Urinary bladder (tissue), 4 donors: ENCODE measurements around the gene FAM53B. TPM values are rescaled to one million over a fixed set of nuclear protein-coding genes. Genes with fewer than 3 reads are reported as not detected.

Source experiments
- DNase-seq: peaks from one replicate; pipeline ENCODE4 v3.0.0-alpha.2; 2015; ENCODE audit errors: extremely low spot score
- H3K27ac ChIP-seq: one replicate; pipeline ENCODE4 v1.5.1; 2013; ENCODE audit warnings: low read depth, mild to moderate bottlenecking, moderate library complexity
- H3K36me3 ChIP-seq: one replicate; pipeline ENCODE4 v1.6.1; 2013; ENCODE audit warnings: mild to moderate bottlenecking, moderate library complexity; ENCODE audit not compliant: insufficient read depth
- H3K4me1 ChIP-seq: one replicate; pipeline ENCODE4 v1.6.1; 2013; ENCODE audit warnings: mild to moderate bottlenecking, moderate library complexity; ENCODE audit not compliant: insufficient read depth
- H3K4me3 ChIP-seq: one replicate; pipeline ENCODE4 v1.5.1; 2013; ENCODE audit warnings: low read depth, low read length
- whole genome bisulfite sequencing: extraction: QIAGEN DNeasy Blood & Tissue Kit; methylation state at CpG from one replicate; pipeline ENCODE4 v1.1.7; 2013; 5-methylcytosine and 5-hydroxymethylcytosine counted together
- polyA plus RNA-seq: library from polyadenylated mRNA; stranded (reverse); fragments of 200-250 nt; gene quantifications from one replicate; pipeline ENCODE4 v1.2.3, GENCODE V29; 2013
- total RNA-seq: library from RNA; depleted of rRNA; stranded (reverse); fragments of >200 nt; gene quantifications from one replicate; pipeline ENCODE4 v1.2.3, GENCODE V29; 2014
- donor health status: healthy with polysubstance abuse.
- donor health status: healthy.

The FAM53B gene
- total and polyA plus RNA-seq, 2 donors = 15.9 to 19.8 TPM

GRCh38 chr10:124599588-124600050 is 144.6 kb downstream of the FAM53B start:
- Histone ChIP-seq H3K36me3 (no peaks in the 10 kb centered on the region), H3K4me3 (no peak overlapping the region), H3K4me1 (no peaks in the 10 kb centered on the region), H3K27ac (no peak overlapping the region)
- WGBS = 94% methylated on average over 7 of the region's 7 CpGs
- DNase-seq = no peak

GRCh38 chr10:124598773-124599587 is 145.2 kb downstream of the FAM53B start:
- no peak overlapping the region for H3K27ac ChIP-seq
- H3K36me3 ChIP-seq = no peaks in the 10 kb centered on the region
- WGBS = 97% methylated on average over 13 of the region's 13 CpGs
- no peaks in the 10 kb centered on the region for H3K4me1 ChIP-seq
- DNase-seq = no peak
- no peak overlapping the region for H3K4me3 ChIP-seq

GRCh38 chr10:124598196-124598595 is 146.0 kb downstream of the FAM53B start:
- WGBS = 94% methylated on average over 6 of the region's 6 CpGs
- no peaks in the 10 kb centered on the region for H3K36me3 ChIP-seq

GRCh38 chr10:124597846-124598165 is 146.4 kb downstream of the FAM53B start:
- DNase-seq = no peak
- Histone ChIP-seq H3K27ac (no peak overlapping the region), H3K4me3 (no peak overlapping the region), H3K36me3 (no peaks in the 10 kb centered on the region), H3K4me1 (no peaks in the 10 kb centered on the region)
- WGBS = 78% methylated on average over 10 of the region's 10 CpGs

More at GRCh38 chr10:124598196-124598595, 146.0 kb downstream of the FAM53B start:
- no peak for DNase-seq
- Histone ChIP-seq H3K4me1 (no peaks in the 10 kb centered on the region), H3K4me3 (no peak overlapping the region), H3K27ac (no peak overlapping the region)

- Histone ChIP-seq H3K27ac (no peak overlapping the region), H3K36me3 (no peaks in the 10 kb centered on the region), H3K4me1 (no peaks in the 10 kb centered on the region), H3K4me3 (no peak overlapping the region)
- DNase-seq = no peak
- 78% methylated on average over 21 of the region's 21 CpGs for WGBS
Measured at GRCh38 chr10:124596962-124597845, 147.0 kb downstream of the FAM53B start.

- DNase-seq = no peak
- no peak overlapping the region for H3K27ac ChIP-seq
- no peaks in the 10 kb centered on the region for H3K36me3 ChIP-seq
- no peaks in the 10 kb centered on the region for H3K4me1 ChIP-seq
- 91% methylated on average over 18 of the region's 18 CpGs for WGBS
- H3K4me3 ChIP-seq = no peak overlapping the region
Measured at GRCh38 chr10:124596116-124596785, 147.9 kb downstream of the FAM53B start.

GRCh38 chr10:124595143-124595883 is 148.9 kb downstream of the FAM53B start:
- Histone ChIP-seq H3K4me3 (no peak overlapping the region), H3K36me3 (no peaks in the 10 kb centered on the region), H3K27ac (no peak overlapping the region), H3K4me1 (no peaks in the 10 kb centered on the region)
- no peak for DNase-seq
- WGBS = 95% methylated on average over 9 of the region's 9 CpGs

GRCh38 chr10:124594240-124594639 is 149.9 kb downstream of the FAM53B start:
- no peak for DNase-seq
- H3K36me3 ChIP-seq = no peaks in the 10 kb centered on the region
- H3K27ac ChIP-seq = no peak overlapping the region
- WGBS = 93% methylated on average over 6 of the region's 6 CpGs
- no peak overlapping the region for H3K4me3 ChIP-seq
- no peaks in the 10 kb centered on the region for H3K4me1 ChIP-seq

GRCh38 chr10:124593431-124593985 is 150.7 kb downstream of the FAM53B start:
- WGBS = 94% methylated on average over 17 of the region's 17 CpGs
- Histone ChIP-seq H3K4me1 (peaks cover 1% of the 10 kb centered on the region), H3K4me3 (no peak overlapping the region), H3K36me3 (no peaks in the 10 kb centered on the region), H3K27ac (no peak overlapping the region)
- DNase-seq = no peak

GRCh38 chr10:124592736-124593430 is 151.3 kb downstream of the FAM53B start:
- 81% methylated on average over 26 of the region's 26 CpGs for WGBS
- no peak for DNase-seq
- no peaks in the 10 kb centered on the region for H3K36me3 ChIP-seq
- H3K4me3 ChIP-seq = no peak overlapping the region
- peaks cover 1% of the 10 kb centered on the region for H3K4me1 ChIP-seq
- H3K27ac ChIP-seq = no peak overlapping the region

- no peak for DNase-seq
- Histone ChIP-seq H3K36me3 (no peaks in the 10 kb centered on the region), H3K4me1 (peaks cover 1% of the 10 kb centered on the region), H3K4me3 (no peak overlapping the region), H3K27ac (no peak overlapping the region)
- WGBS = 95% methylated on average over 7 of the region's 7 CpGs
Measured at GRCh38 chr10:124592101-124592500, 152.1 kb downstream of the FAM53B start.

GRCh38 chr10:124591123-124591495 is 153.1 kb downstream of the FAM53B start:
- no peak for DNase-seq
- H3K36me3 ChIP-seq = no peaks in the 10 kb centered on the region
- H3K4me3 ChIP-seq = no peak overlapping the region
- 94% methylated on average over 5 of the region's 5 CpGs for WGBS
- H3K4me1 ChIP-seq = peaks cover 1% of the 10 kb centered on the region
- H3K27ac ChIP-seq = no peak overlapping the region
